GM21529 (cell line): ENCODE measurements around the gene LRRC4B.

Source experiments
- ATAC-seq: cut with Tn5 transposase; IDR thresholded peaks from one replicate; pipeline ENCODE4 v1.9.1; 2021; ENCODE audit not compliant: unreplicated experiment

LRRC4B gene

DNA sequence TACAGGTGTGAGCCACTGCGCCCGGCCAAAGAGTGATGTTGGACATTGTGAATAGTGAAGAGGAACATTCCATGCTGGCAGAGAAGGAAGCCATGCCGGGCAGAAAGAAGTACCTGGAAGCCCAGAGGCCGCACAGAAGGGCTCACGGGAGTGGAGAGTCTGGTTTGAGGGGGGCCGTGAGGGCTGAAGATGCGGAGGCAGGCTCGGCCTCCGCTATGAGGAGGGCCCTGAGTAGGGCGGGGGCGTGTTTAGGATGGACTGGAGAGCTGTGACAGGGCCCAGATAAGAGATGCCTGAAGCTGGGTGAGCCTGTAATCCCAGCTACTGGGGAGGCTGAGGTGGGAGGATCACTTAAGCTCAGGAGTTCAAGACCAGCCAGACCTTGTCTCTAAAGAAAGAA, 58.9 kb downstream of the LRRC4B start:
- ATAC-seq = no peak

DNA sequence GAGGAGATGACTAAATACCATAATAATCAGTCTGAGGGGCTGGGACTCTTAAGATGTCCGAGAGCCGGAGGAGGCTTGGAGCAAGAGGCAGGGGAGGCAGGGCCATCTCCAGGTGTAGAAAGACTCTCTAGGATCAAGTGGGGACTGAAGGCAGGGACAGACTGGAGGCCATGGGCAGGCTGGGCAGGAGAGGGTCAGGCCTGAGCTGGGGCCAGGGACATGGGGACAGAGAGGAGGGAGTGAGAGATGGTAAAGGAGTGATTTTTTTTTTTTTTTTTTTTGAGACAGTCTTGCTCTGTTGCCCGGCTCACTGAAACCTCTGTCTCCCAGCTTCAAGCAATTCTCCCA, 59.4 kb downstream of the LRRC4B start:
- ATAC-seq = no peak

DNA sequence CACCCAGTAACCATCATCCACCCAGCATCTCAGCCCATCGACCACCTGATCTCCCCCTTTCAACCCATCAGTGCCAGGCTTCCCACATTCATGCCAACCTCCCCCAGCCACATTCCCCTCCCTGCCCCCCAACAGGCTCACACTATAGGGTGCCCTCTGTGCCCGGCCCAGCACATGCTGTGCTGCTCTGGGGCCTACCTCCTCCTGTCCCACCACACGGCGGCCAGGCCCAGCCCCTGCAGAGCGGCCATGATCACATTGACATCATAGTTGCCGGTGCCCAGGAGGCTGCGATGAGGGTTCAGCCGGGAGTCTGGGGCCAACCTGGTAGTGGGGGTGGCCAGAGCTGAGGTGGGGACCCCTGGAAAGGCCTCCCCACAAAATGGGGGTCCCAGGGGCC, 60.9 kb downstream of the LRRC4B start:
- no peak for ATAC-seq

DNA sequence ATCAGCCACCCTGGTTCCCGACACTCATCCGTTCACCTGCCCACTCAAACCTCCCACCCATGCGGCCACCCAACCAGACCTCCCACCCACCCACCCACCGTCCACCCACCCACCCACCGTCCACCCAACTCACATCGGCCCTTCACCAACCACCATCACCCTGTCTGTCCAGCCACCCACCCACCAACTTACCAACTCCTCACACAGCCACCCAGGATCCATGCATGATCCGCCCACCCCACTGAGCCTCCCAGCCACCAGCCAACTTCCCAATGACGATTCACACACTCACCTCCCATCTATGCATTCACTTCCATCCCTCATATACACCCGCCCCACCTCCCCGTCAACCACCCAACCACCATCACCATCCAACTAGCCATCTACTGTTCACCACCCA, 61.5 kb downstream of the LRRC4B start:
- no peak for ATAC-seq

DNA sequence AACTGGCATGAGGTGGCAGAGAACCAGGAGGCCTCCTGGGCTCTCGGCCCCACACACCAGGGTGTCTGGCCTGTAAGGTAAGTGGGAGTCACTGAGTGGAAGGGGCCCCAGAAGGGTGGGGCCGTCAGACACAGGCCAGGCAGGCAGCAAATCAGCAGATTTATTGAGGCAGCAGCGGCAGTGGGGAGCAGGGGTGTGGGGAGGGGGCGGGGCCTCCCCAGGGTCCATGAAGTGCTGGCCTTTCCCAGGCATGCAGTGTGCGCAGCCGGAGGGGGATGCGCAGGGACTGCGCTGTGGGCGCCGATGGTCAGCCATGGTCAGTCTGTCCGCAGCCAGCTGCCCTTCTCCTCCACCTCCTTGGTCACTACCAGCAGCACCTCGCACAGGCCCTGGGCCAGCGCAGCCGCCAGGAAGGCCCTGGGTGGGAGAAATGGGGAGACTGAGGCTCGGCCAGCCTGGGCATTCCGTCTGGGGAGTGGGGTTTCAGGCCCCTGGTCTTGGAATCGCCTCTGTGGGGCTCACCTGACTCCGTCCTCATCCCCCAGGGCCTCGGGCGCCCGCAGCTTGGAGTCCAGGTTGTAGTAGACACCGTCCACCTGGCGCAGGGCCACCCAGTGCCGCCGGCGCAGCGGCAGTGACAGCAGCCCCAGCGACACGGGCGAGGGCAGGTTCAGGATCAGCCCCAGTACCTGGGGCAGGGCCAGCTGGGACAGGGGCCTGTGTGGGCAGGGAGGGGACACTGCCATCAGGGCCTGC, 62.2 kb downstream of the LRRC4B start:
- ATAC-seq = no peak

DNA sequence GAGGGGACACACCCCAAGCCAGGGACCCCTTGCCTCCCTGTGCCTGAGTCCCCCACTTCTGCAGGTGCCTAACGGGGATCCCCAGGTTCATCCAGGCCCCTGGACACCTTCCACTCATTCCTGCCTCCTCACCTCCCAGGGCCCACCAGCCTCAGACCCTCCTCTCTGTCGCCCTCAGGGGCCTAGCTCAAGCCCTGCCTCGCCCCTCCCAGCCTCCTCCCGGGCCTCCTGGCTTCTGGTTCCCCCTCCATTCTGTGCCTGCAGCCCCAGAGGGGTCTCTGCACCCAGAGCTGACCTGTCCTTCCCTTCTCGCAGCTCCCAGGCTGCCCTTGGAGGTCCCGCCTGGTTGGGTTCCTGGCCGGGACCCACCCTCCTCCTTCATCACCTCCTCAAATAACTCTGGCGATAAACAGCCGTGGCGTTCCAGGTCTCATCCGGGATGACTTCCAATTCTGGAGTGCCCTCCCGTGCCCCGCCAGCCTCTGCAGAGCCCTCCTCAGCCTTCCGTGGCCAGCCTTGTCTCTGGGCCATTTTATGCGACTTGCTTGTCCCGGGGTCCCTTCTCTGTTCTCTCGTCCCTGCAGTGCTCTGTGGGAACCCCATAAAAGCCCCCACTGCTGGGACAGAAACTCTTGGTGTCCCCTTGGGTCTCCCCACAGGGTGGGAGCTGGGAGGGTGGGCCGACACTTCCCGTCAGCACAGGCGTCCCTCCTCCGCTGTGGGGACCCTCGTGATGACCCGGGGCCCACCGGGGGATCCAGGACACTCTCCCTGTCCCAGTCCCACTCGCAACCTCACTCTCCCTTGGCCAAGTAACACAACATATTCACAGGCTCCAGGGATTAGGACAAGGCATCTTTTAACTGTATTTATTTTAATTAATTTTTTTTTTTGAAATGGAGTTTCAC, 66.4 kb downstream of the LRRC4B start:
- no peak for ATAC-seq

DNA sequence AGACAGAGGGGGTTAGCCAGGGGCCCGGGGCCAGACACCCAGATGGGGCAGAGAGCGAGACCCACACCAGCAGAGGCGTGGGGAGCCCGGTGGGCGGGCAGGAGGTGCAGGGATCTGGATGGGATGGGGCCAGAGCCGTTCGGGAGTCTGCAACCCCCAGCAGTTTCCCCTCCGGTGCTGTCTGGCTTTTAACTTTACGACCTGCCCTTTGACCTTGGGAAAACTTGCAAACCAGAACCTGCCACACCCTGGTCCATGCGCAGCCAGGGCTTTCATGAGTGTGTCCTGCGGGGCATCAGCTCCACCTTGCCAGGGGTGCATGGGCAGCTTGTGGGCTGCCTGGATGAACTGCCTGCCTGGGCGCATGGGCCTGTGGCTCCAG, 67.1 kb downstream of the LRRC4B start:
- ATAC-seq = no peak

DNA sequence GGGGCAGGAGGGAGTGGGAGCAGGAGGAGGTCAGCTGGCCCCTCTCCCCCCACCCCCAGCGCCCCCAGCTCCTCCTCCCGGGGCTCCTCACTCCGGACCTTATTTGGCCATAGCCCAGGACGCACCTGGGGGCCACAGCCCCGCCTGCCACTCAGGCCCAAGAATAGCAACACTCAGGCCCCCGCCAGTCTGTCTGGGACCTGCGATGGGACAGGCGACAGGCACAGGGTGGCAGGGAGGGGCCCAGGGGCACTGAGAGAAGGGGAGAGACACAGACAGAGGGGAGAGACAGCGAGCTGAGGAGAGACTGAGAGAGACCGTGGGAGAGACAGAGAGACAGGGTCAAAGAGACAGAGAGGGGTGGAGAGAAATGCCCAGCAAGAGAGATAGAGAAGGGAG, 67.5 kb downstream of the LRRC4B start:
- ATAC-seq = no peak

DNA sequence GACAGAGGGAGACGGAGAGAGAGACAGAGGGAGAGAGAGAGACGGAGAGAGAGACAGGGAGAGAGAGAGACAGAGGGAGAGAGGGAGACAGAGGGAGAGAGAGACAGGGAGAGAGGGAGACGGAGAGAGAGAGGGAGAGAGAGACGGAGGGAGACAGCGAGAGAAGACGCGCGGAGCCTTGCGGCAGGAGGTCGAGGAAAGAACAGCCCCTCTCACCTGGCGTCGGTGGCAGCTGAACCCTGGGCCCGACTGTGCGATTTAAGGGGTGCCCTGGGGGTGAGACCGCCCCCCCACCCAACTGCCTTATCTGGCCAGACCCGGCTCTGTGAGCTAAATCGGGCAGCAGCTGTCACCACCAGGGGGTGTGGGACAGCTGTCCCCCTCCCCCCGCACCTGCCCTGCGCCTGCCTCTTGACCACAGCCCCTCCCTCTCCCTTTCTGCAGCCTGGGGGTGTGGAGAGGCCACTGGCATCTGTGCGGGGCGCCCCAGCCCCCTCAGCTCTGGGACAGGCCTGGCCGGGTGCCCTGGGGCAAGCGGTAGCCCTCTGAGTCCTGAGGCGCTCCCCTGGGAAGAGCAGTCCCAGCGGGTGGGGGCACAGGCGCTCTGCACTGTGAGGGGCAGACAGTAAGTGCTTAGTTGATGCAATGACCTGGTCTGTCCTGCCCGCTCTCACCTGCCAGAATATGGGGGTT, 68.0 kb downstream of the LRRC4B start:
- ATAC-seq = no peak

DNA sequence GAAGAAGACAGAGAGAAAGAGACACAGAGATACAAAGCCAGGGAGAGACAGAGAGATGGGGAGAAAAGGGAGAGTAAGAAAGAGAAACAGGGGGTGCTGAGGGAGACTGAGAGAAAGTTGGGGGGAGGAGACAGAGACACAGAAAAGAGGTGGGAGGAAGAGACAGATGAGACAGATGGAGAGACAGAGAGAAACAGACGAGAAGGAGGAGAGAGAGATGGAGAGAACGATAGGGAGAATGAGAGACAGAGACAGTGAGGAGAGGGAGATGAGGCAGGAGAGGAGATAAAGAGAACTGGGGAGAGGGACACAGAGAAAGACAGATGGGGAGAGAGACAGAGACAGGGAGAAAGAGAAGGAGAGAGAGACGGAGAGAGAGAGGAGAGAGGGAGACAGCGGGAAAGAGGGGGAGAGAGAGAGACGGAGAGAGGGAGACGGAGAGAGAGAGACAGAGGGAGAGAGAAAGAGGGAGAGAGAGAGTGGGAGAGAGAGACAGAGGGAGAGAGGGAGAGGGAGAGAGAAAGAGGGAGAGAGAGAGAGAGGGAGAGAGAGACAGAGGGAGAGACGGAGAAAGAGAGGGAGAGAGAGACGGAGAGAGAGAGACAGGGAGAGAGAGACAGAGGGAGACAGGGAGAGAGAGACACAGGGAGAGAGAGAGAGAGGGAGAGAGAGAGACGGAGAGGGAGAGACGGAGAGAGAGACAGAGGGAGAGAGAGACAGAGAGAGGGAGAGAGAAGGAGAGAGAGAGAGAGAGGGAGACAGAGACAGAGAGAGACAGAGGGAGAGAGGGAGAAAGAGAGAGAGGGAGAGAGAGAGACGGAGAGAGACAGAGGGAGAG, 69.8 kb downstream of the LRRC4B start:
- ATAC-seq = no peak

DNA sequence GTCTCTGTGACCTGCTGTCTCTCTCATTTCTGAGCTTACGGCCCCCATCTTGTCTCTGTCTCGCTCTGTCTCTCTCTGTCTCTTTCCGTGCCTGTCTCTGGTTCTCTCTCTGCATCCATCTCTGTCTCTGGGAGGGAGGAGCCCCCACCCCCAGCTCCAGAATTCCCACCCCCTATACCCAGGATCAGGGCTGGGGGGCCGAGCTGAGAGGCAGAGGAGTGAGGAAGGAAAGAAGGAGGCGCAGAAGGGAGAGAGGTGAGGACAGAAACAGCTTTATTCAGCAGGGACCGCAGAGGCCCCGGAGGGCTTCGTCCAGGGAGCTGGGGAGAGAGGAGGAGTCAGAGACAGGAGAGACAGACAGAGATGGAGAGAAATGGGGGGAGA, 71.2 kb downstream of the LRRC4B start:
- ATAC-seq = no peak

DNA sequence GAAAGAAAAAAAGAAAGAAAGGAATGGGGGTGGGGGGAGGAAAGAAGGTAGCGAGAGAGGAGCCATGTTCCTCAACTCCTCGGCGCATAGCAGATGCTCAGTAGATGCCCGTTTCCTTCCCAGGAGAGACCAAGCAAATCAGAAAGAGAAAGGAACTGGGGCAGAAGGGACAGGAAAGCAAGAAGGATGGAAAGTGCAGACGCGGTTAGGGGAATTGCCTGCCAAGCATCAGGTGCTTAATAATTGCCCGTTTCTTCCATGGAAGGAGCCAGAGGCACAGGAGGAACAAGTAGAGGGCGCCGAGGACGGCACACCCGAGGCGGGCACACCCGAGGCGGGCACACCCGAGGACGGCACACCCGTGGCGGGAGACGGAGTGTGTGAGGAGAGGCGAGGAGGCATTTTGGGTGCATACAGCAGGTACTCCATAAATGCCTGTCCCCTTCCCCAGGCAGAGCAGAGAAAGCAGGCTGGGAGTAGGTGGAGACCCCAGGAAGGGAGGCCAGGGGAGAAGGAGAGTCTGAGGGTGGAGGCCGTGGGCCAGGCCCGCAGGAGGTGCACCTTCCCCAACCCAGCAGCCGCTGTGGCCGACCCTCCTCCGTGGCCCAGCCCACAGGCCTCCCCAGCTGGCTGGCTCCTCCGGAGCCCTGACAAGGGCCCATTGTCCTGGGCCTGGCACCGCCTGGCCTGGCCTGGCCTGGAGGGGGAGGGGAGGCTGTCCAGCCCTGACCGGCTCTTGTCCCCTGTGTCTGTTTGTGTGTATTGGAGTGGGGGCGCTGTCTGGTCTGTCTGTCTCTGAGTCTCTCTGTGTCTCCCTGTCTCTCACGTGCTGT, 71.8 kb downstream of the LRRC4B start:
- ATAC-seq = no peak

DNA sequence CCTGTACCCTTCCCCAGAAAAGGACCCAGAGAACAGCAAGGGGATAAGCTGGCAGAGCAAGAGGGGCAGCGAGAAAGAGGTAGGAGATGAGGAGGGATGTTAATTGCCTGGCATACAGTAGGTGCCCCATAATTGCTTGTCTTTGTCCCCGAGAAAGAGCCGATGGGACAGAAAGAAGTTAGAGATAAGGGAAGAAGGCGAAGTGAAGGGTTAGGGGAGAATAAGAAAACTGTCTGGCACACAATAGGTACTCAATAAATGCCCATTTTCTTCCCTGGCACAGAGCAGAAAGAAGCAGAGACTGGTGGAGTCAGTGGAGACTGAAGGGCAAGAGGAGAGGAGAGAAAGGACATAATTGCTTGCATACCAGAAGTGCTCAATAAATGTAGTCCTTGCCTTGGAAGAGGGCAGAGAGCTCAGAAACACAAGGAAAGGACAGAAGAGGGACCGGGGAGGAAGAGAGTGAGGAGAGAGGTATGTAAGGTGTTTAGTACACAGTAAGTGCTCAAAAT, 73.2 kb downstream of the LRRC4B start:
- ATAC-seq = no peak

DNA sequence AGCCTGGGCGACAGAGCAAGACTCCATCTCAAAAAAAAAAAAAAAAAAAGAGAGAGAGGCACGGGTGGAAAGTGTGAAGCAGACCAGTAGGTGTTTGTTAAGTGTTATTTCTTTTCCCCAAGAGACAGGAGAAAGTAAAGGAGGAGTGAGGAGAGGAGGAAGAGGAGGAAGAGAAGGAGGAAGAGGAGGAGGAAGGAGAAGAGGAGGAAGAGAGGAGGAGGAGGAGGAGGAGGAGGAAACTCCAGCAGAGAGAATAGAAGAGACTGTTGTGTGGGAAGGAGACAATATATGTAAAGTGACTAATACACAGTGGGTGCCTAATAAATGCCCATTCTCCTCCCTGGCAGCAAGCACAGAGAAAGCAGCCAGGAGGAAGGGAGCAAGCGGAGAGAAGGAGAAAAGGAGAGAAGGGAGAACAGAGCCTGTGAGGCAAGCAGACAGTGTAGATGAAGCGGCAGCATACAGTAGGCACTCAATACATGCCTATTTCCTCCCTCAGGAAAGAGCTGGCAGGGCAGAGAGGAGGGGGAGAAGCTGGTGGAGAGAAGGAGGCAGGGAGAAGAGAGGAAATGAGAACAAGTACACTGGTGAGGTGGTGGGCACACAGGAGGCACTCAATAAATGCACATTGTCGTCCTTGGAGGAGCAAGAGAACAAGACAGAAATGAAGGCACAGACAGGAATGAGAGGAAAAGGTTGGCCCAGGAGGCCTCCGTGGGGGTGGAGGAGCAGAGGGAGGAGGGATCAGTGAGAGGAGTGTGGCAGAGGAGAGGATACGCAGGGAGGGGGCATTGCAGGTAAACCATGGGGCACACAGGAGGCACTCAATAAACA, 73.8 kb downstream of the LRRC4B start:
- no peak for ATAC-seq

DNA sequence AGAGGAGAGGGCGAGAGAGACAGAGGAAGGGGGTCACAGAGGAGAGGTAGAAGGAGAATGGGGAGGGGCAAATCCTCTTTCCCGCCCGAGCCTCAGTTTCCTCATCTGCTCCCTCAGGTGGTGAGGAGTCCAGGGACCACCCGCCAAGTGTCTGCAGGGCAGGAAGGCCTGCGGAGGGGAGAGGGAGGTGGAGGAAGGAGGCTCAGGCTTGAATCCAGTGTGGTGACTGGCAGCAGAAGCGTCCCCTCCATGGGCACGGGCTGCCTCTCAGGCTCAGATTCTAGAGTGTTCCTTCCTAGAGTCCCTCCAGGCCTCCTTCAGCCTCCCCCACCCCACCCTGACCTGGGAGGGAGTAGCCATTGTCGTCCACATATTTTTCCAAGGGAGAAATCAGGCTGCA, 75.1 kb downstream of the LRRC4B start:
- no peak for ATAC-seq

DNA sequence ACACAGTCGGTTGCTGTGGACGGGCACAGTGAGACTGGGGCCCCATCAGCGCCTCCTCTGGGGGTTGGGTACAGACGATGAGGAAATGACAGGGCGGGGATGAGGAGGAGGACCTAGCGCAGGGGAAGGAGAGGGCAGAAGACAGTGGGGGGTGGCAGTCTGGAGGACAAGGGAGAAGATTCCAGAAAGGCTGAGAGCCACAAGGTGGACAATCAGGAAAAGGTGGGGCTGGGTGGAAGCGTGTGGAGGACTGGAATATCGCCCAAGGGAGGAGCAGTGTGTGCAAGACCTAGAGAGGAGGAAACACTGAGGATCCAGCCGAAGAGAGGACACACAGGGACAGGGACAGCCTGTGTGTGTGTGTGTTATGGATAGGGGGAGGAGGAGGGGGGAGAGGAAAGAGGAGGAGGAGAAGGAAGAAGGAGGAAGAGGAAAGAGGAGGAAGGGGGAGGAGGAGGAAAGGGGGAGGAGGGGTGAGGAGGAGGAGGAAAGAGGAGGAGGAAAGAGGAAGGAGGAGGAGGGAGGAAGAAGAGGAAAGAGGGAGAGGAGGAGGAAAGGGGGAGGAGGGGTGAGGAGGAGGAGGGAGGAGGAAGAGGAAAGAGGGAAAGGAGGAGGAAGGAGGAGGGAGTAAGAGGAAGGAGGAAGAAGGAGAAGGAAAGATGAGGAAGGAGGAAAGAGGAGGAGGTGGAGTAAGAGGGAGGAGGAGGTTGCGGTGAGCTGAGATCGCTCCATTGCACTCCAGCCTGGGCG, 75.8 kb downstream of the LRRC4B start:
- ATAC-seq = no peak

DNA sequence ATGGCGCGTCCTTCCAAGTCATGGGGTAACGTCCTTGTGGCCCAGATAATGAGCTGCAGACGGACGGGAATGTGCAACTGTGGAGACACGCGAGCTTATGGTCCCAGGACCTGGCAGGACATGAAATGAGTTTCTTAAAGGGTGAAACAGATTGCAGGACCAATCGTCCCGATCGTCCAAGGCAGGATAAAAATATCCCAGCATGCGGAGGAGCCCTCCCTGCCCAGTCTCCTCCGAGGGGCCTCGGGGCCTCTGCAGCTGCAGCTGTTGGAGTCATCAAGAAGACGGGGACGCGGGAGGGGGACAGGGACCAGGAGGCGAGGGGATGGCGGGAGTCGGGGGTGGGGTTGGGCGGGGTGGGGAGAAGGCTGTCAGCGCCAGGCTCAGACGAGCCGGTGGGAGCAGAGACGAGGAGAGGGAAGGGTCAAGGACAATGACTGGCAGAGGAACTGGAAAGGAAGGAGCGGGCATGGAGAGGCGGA, 77.2 kb downstream of the LRRC4B start:
- no peak for ATAC-seq

DNA sequence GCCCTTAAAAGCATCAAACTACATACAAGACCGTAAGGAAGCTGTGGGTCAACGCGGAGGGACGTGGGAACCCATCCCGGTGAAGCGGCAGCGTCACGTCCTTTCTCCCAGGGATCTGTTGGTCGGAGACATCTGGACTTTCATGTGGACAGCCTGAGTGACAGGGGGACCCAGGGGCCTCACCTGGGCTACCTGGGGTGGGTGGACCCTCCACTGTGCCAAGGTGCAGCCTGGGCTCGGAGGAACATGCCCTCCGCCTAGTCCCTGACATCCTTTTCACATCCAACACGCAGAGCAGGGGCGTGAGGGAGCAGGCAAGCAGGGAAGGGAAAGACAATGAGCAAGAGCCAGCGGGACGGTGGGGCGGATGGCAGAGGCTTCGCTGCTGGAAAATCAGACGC, 77.8 kb downstream of the LRRC4B start:
- no peak for ATAC-seq
